A549 (cell line): Measurements from ENCODE around the gene ATP8B2. TPM values are rescaled to one million over a fixed set of nuclear protein-coding genes. Genes with fewer than 3 reads are reported as not detected.

Experiments
- ATAC-seq, 2 experiments: fragments of 200-7000 bp in 1 of 2; fragments of >200 bp in 1 of 2; cut with Nextera tagmentation in 1 of 2; cut with Tn5 transposase in 1 of 2; 3 replicates each; pipeline versions ENCODE4 v1.8.0 to v1.9.1; 2018 to 2020; ENCODE audit warnings: mild to moderate bottlenecking in 1 of 2, moderate library complexity in 1 of 2
- CTCF ChIA-PET: fragments of 300-600 bp; sonication (Branson Sonifier 250); formaldehyde crosslinking; extraction: SDS; loops from one replicate; lab custom pipeline; 2021; ENCODE audit warnings: antibody characterized with exemption, inconsistent platforms; lab: Yijun Ruan, JAX
- POLR2A ChIA-PET: fragments of 350-600 bp; formaldehyde crosslinking; extraction: SDS; loops from one replicate; lab custom pipeline; 2021; ENCODE audit warnings: antibody characterized with exemption, inconsistent platforms; lab: Yijun Ruan, JAX
- DNase-seq, 2 experiments: peaks; one replicate each; pipeline versions ENCODE4 v3.0.0 to v3.0.0-alpha.2; 2011 to 2016; ENCODE audit warnings: low read depth in 1 of 2, low spot score in 1 of 2
- FAIRE-seq: peaks from 2 replicates; lab custom pipeline; 2011; peaks lifted over from hg19 to GRCh38; lab: Jason Lieb, UNC
- H3K27ac ChIP-seq, 2 experiments: fragments of >200 bp; sonication (Bioruptor Twin); formaldehyde crosslinking; 3 replicates each; pipeline ENCODE4 v1.5.1; 2016 to 2017
- H3K4me1 ChIP-seq: fragments of >200 bp; sonication (Bioruptor Twin); formaldehyde crosslinking; 3 replicates; pipeline ENCODE4 v1.6.1; 2016
- H3K4me2 ChIP-seq: fragments of >200 bp; sonication (Bioruptor Twin); formaldehyde crosslinking; 3 replicates; pipeline ENCODE4 v1.6.1; 2016
- H3K4me3 ChIP-seq: fragments of >200 bp; sonication (Bioruptor Twin); formaldehyde crosslinking; 3 replicates; pipeline ENCODE4 v1.5.1; 2016
- H3K9me3 ChIP-seq: fragments of >200 bp; sonication (Bioruptor Twin); formaldehyde crosslinking; 3 replicates; pipeline ENCODE4 v1.6.1; 2016
- CBX2 ChIP-seq: fragments of 200-600 bp; sonication (generic); IDR thresholded peaks from 2 replicates; pipeline ENCODE4 v1.6.1; 2016; ENCODE audit warnings: low read depth, mild to moderate bottlenecking, borderline replicate concordance
- CEBPB ChIP-seq, 2 experiments: fragments of >200 bp in 1 of 2; sonication (Bioruptor Twin) in 1 of 2; formaldehyde crosslinking in 1 of 2; IDR thresholded peaks; 2 replicates each; pipeline ENCODE4 v1.6.1; 2012 to 2016
- CHD2 ChIP-seq: fragments of 150-350 bp; IDR thresholded peaks from 2 replicates; pipeline ENCODE4 v1.6.1; 2014; ENCODE audit warnings: low read length; ENCODE audit not compliant: partially characterized antibody
- CHD4 ChIP-seq: fragments of 200-600 bp; sonication (generic); IDR thresholded peaks from 2 replicates; pipeline ENCODE4 v1.6.1; 2016; ENCODE audit warnings: antibody characterized with exemption, mild to moderate bottlenecking, borderline replicate concordance
- EP300 ChIP-seq, 2 experiments: fragments of >200 bp; sonication (Bioruptor Twin); formaldehyde crosslinking; IDR thresholded peaks; 2 replicates in 1 of 2; 3 replicates in 1 of 2; pipeline ENCODE4 v1.6.1; 2016 to 2017
- FOXS1 ChIP-seq: fragments of 250-450 bp; sonication (Bioruptor Pico); IDR thresholded peaks from 2 replicates; pipeline ENCODE4 v1.5.0; 2020; ENCODE audit warnings: mild to moderate bottlenecking, moderate library complexity
- HDAC2 ChIP-seq: fragments of 200-600 bp; sonication (generic); IDR thresholded peaks from 2 replicates; pipeline ENCODE4 v1.6.1; 2016
- HMGXB4 ChIP-seq: fragments of 250-450 bp; sonication (Bioruptor Pico); IDR thresholded peaks from 2 replicates; pipeline ENCODE4 v1.5.0; 2021; ENCODE audit warnings: mild to moderate bottlenecking, moderate library complexity, borderline replicate concordance
- HOXA7 ChIP-seq: fragments of 250-450 bp; sonication (Bioruptor Pico); IDR thresholded peaks from 2 replicates; pipeline ENCODE4 v1.5.0; 2020; ENCODE audit warnings: mild to moderate bottlenecking, moderate library complexity
- HOXB13 ChIP-seq: fragments of 250-450 bp; sonication (Bioruptor Pico); IDR thresholded peaks from 2 replicates; pipeline ENCODE4 v1.5.0; 2020; ENCODE audit warnings: low read depth, mild to moderate bottlenecking, moderate library complexity
- HOXB5 ChIP-seq: fragments of 250-450 bp; sonication (Bioruptor Pico); IDR thresholded peaks from 2 replicates; pipeline ENCODE4 v1.5.0; 2020; ENCODE audit warnings: mild to moderate bottlenecking, moderate library complexity
- JUNB ChIP-seq: fragments of >200 bp; sonication (Bioruptor Twin); formaldehyde crosslinking; IDR thresholded peaks from 2 replicates; pipeline ENCODE4 v1.6.1; 2016
- KDM5A ChIP-seq: fragments of 200-600 bp; sonication (generic); IDR thresholded peaks from 2 replicates; pipeline ENCODE4 v1.6.1; 2016; ENCODE audit warnings: antibody characterized with exemption, mild to moderate bottlenecking
- PHF8 ChIP-seq: fragments of 200-600 bp; sonication (generic); IDR thresholded peaks from 2 replicates; pipeline ENCODE4 v1.6.1; 2016; ENCODE audit warnings: low read depth, mild to moderate bottlenecking, antibody characterized with exemption, moderate library complexity, borderline replicate concordance
- RAD21 ChIP-seq, 2 experiments: fragments of >200 bp in 1 of 2; sonication (Bioruptor Twin) in 1 of 2; formaldehyde crosslinking in 1 of 2; IDR thresholded peaks in 1 of 2; conservative IDR thresholded peaks in 1 of 2; 2 replicates in 1 of 2; 3 replicates in 1 of 2; pipeline ENCODE4 v1.6.1; 2012 to 2018; ENCODE audit warnings: inconsistent platforms in 1 of 2
- RNF2 ChIP-seq: fragments of 200-600 bp; sonication (generic); IDR thresholded peaks from 2 replicates; pipeline ENCODE4 v1.6.1; 2016; ENCODE audit warnings: low read depth, mild to moderate bottlenecking, antibody characterized with exemption, moderate library complexity, borderline replicate concordance
- TP53 ChIP-seq: fragments of 250-450 bp; sonication (Bioruptor Pico); IDR thresholded peaks from 2 replicates; pipeline ENCODE4 v1.5.0; 2021; ENCODE audit warnings: mild to moderate bottlenecking, moderate library complexity
- WGBS: methylation state at CpG from one replicate; pipeline ENCODE4 v1.1.6; 2017; ENCODE audit errors: missing lambda C conversion rate; 5-methylcytosine and 5-hydroxymethylcytosine counted together
- polyA plus RNA-seq, 4 experiments: library from polyadenylated mRNA; depleted of rRNA in 3 of 4; stranded (reverse); fragments of >200 nt; fragmentation: RNase III in 1 of 4; extraction: RNeasy Plus Mini Kit Qiagen cat#74134 plus additional on column Dnase treatment in 1 of 4; gene quantifications; 2 replicates in 3 of 4; 3 replicates in 1 of 4; pipeline ENCODE4 v1.2.3, GENCODE V29; 2011 to 2017
- small RNA-seq, 6 experiments: library from RNA; depleted of rRNA; stranded (forward); fragments of <200 nt; gene quantifications; one replicate each; pipeline ENCODE3, GENCODE V24; 2012

The ATP8B2 gene
- polyA plus RNA-seq, 2 of the 4 experiments (the other 2 are of a cell fraction) = 12.7 to 17.5 TPM

DNA sequence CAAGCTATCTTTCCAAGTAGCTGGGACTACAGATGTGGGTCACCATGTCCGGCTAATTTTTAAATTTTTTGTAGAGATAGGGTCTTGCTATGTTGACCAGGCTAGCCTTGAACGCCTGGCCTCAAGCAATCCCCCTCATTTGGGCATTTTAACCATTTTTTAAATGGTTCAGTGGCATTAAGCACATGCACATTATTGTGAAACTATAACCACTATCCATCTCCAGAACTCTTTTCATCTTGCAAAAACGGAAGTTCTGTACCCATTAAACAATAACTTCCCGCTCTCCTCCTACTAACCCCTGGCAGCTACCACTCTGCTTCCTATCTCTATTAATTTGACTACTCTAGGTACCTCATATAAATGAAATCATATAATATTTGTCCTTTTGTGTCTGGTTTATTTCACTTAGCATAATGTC is 75.1 kb downstream of the ATP8B2 start:
- TF ChIP-seq RAD21 (conservative IDR thresholded peaks at IDR 0.05 in 1 of 2, IDR thresholded peaks at IDR 0.05 in 1 of 2) = no peak
- no peak for TF ChIP-seq HOXB13 (CRISPR knock-in tag)
- no peak for TF ChIP-seq RNF2
- TF ChIP-seq HDAC2 = no peak
- TF ChIP-seq FOXS1 (CRISPR knock-in tag) = no peak
- no peak for TF ChIP-seq KDM5A
- no peak for TF ChIP-seq TP53 (CRISPR knock-in tag)
- no peak for TF ChIP-seq CEBPB (IDR thresholded peaks at IDR 0.05)
- no peak for TF ChIP-seq PHF8
- no peak for TF ChIP-seq CHD4
- TF ChIP-seq HMGXB4 (CRISPR knock-in tag) = no peak
- no peak for TF ChIP-seq EP300 (IDR thresholded peaks at IDR 0.05)
- TF ChIP-seq HOXB5 (CRISPR knock-in tag) = no peak
- TF ChIP-seq CBX2 = no peak
- TF ChIP-seq CHD2 = no peak
- TF ChIP-seq HOXA7 (CRISPR knock-in tag) = no peak
- no peak for TF ChIP-seq JUNB
- ChIA-PET CTCF (interaction anchor here (1.5 to 1.7 kb wide), 3 partner anchors 46 to 74 kb away, joined by 3 to 5 read pairs (median 3); no protein-coding TSS in a partner anchor), POLR2A (no interaction called here)
- Histone ChIP-seq H3K4me3 (no peak overlapping the region), H3K9me3 (0 out of 3 replicates have a peak, but pooled peaks cover 3% of the 10 kb centered on the region), H3K4me1 (peaks cover 6% of the 10 kb centered on the region; the same call in 1 of the 3 replicates), H3K4me2 (no peak overlapping the region), H3K27ac (no peak overlapping the region)
- FAIRE-seq (no peak), DNase-seq (no peak), ATAC-seq (no peak)
- 81% methylated on average over 4 of the region's 4 CpGs for WGBS

Small RNAs within 50 kb of the gene (small RNA-seq; reads per million reads assigned to genes)
- 0 reads per million in 6 experiments for gene RF00273
- gene RNU6-121P = 0 reads per million in 6 experiments
- 0 reads per million in 6 experiments for gene RNU6-239P
- gene RNU7-57P = 0 reads per million in 6 experiments

Other genes starting within 250 kb of the ATP8B2 start
- not detected in 2 replicates for gene NUP210L, start 170.5 kb upstream of the ATP8B2 start, polyA plus RNA-seq (2011; rRNA removed)
- not detected in 3 replicates for gene NUP210L, start 170.5 kb upstream of the ATP8B2 start, polyA plus RNA-seq (2017; fragmentation: RNase III; extraction: RNeasy Plus Mini Kit Qiagen cat#74134 plus additional on column Dnase treatment)
- gene TPM3, start 133.4 kb upstream of the ATP8B2 start, polyA plus RNA-seq (2011; rRNA removed) = 300 and 618 TPM in 2 replicates
- 495 to 510 TPM (median 500 TPM) in 3 replicates for gene TPM3, start 133.4 kb upstream of the ATP8B2 start, polyA plus RNA-seq (2017; fragmentation: RNase III; extraction: RNeasy Plus Mini Kit Qiagen cat#74134 plus additional on column Dnase treatment)
- not detected in 2 replicates for gene CFAP141, start 119.2 kb upstream of the ATP8B2 start, polyA plus RNA-seq (2011; rRNA removed)
- gene CFAP141, start 119.2 kb upstream of the ATP8B2 start, polyA plus RNA-seq (2017; fragmentation: RNase III; extraction: RNeasy Plus Mini Kit Qiagen cat#74134 plus additional on column Dnase treatment) = 0.37 TPM in 1 of 3 replicates, not detected in the others
- 137 and 169 TPM in 2 replicates for gene UBAP2L, start 104.6 kb upstream of the ATP8B2 start, polyA plus RNA-seq (2011; rRNA removed)
- 155 to 169 TPM (median 159 TPM) in 3 replicates for gene UBAP2L, start 104.6 kb upstream of the ATP8B2 start, polyA plus RNA-seq (2017; fragmentation: RNase III; extraction: RNeasy Plus Mini Kit Qiagen cat#74134 plus additional on column Dnase treatment)
- 123 and 130 TPM in 2 replicates for gene HAX1, start 52.9 kb upstream of the ATP8B2 start, polyA plus RNA-seq (2011; rRNA removed)
- gene HAX1, start 52.9 kb upstream of the ATP8B2 start, polyA plus RNA-seq (2017; fragmentation: RNase III; extraction: RNeasy Plus Mini Kit Qiagen cat#74134 plus additional on column Dnase treatment) = 75.2 to 83.8 TPM (median 78.4 TPM) in 3 replicates
- not detected in 2 replicates for gene AQP10, start 4.4 kb upstream of the ATP8B2 start, polyA plus RNA-seq (2011; rRNA removed)
- gene AQP10, start 4.4 kb upstream of the ATP8B2 start, polyA plus RNA-seq (2017; fragmentation: RNase III; extraction: RNeasy Plus Mini Kit Qiagen cat#74134 plus additional on column Dnase treatment) = not detected in 3 replicates
- 2.7 and 3.0 TPM in 2 replicates for gene IL6R, start 79.8 kb downstream of the ATP8B2 start, polyA plus RNA-seq (2011; rRNA removed)
- gene IL6R, start 79.8 kb downstream of the ATP8B2 start, polyA plus RNA-seq (2017; fragmentation: RNase III; extraction: RNeasy Plus Mini Kit Qiagen cat#74134 plus additional on column Dnase treatment) = 1.8 to 2.2 TPM (median 1.8 TPM) in 3 replicates
- 0.04 TPM in 1 of 2 replicates, not detected in the other for gene TDRD10, start 176.7 kb downstream of the ATP8B2 start, polyA plus RNA-seq (2011; rRNA removed)
- not detected in 3 replicates for gene TDRD10, start 176.7 kb downstream of the ATP8B2 start, polyA plus RNA-seq (2017; fragmentation: RNase III; extraction: RNeasy Plus Mini Kit Qiagen cat#74134 plus additional on column Dnase treatment)
- gene SHE, start 176.9 kb downstream of the ATP8B2 start, polyA plus RNA-seq (2011; rRNA removed) = 0.01 and 0.03 TPM in 2 replicates
- 0.01 TPM in 1 of 3 replicates, not detected in the others for gene SHE, start 176.9 kb downstream of the ATP8B2 start, polyA plus RNA-seq (2017; fragmentation: RNase III; extraction: RNeasy Plus Mini Kit Qiagen cat#74134 plus additional on column Dnase treatment)
- 17.6 and 26.6 TPM in 2 replicates for gene UBE2Q1, start 233.1 kb downstream of the ATP8B2 start, polyA plus RNA-seq (2011; rRNA removed)
- 41.9 to 49.7 TPM (median 47.2 TPM) in 3 replicates for gene UBE2Q1, start 233.1 kb downstream of the ATP8B2 start, polyA plus RNA-seq (2017; fragmentation: RNase III; extraction: RNeasy Plus Mini Kit Qiagen cat#74134 plus additional on column Dnase treatment)
- 0.21 and 0.36 TPM in 2 replicates for gene CHRNB2, start 242.3 kb downstream of the ATP8B2 start, polyA plus RNA-seq (2011; rRNA removed)
- 0.21 to 0.28 TPM (median 0.25 TPM) in 3 replicates for gene CHRNB2, start 242.3 kb downstream of the ATP8B2 start, polyA plus RNA-seq (2017; fragmentation: RNase III; extraction: RNeasy Plus Mini Kit Qiagen cat#74134 plus additional on column Dnase treatment)